Measurements from ENCODE around the gene CREG1. TPM values are rescaled to one million over a fixed set of nuclear protein-coding genes. Genes with fewer than 3 reads are reported as not detected.

CREG1 gene
- total RNA-seq, 1 donor from 2014 or later: 51.2 TPM

DNA sequence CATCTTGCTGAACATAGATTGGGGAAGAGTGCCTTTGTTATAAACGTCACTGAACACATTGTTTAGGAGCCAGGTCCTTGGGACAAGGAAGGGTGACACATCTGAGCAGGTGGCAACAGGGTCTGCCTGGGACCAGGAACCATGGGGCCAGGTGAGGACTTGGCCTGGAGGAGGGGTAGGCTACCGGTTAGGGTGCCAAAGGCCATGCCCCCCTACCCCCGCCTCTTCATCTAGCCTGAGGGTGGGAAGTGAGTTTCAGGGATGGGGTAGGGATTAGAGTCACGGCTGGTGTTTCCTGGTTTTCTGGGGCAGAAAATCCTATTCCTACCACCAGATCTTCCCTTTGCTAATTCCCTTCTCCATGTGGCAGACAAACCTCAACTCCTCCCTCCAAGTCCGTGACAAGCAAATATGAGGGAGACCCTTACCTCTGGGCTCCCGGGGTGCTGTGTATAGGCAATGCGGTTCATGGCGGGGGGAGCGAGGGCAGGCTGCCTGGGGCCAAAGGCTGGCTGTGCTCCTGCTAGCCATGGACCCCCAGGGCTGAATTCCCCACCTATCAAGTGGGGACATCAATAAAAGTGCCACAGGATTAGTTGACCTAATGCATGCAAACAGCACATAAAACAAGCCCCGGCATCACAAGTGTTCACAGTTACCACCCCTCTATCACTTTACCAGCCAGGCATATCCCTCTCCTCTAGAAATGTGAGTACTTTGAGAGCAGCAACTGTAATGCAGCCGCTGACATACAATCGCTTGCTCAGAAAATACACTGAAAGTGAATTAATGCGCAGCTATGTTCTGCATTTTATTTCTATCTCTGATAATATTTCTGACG is 49.7 kb downstream of the CREG1 start:
- Mint-ChIP-seq H3K36me3 (ENCODE audit: low read depth) (no peaks in the 10 kb centered on the region), H3K27ac (ENCODE audit: unreplicated experiment) (no peak overlapping the region), H3K4me3 (ENCODE audit: unreplicated experiment) (no peak overlapping the region), H3K9me3 (ENCODE audit: low read depth) (no peaks in the 10 kb centered on the region), H3K27me3 (ENCODE audit: low read depth) (peaks cover 39% of the 10 kb centered on the region), H3K4me1 (ENCODE audit: low read depth) (no peaks in the 10 kb centered on the region)
- no peak for DNase-seq (ENCODE audit: low spot score)
- TF ChIP-seq, protein P1, sequence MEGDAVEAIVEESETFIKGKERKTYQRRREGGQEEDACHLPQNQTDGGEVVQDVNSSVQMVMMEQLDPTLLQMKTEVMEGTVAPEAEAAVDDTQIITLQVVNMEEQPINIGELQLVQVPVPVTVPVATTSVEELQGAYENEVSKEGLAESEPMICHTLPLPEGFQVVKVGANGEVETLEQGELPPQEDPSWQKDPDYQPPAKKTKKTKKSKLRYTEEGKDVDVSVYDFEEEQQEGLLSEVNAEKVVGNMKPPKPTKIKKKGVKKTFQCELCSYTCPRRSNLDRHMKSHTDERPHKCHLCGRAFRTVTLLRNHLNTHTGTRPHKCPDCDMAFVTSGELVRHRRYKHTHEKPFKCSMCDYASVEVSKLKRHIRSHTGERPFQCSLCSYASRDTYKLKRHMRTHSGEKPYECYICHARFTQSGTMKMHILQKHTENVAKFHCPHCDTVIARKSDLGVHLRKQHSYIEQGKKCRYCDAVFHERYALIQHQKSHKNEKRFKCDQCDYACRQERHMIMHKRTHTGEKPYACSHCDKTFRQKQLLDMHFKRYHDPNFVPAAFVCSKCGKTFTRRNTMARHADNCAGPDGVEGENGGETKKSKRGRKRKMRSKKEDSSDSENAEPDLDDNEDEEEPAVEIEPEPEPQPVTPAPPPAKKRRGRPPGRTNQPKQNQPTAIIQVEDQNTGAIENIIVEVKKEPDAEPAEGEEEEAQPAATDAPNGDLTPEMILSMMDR (IDR thresholded peaks at IDR 0.05): no peak

- Mint-ChIP-seq H3K9me3 (ENCODE audit: low read depth) (no peaks in the 10 kb centered on the region), H3K4me1 (ENCODE audit: low read depth) (no peaks in the 10 kb centered on the region), H3K36me3 (ENCODE audit: low read depth) (no peaks in the 10 kb centered on the region), H3K4me3 (ENCODE audit: unreplicated experiment) (no peak overlapping the region), H3K27ac (ENCODE audit: unreplicated experiment) (no peak overlapping the region), H3K27me3 (ENCODE audit: low read depth) (peaks cover 42% of the 10 kb centered on the region)
- TF ChIP-seq, protein P1 (IDR thresholded peaks at IDR 0.05): no peak
- DNase-seq (ENCODE audit: low spot score): no peak
These were observed 50.7 kb downstream of the CREG1 start for GRCh38 chr1:167502719-167503462.

- Mint-ChIP-seq H3K4me3 (ENCODE audit: unreplicated experiment) (no peak overlapping the region), H3K27ac (ENCODE audit: unreplicated experiment) (no peak overlapping the region), H3K27me3 (ENCODE audit: low read depth) (peaks cover 45% of the 10 kb centered on the region), H3K4me1 (ENCODE audit: low read depth) (no peaks in the 10 kb centered on the region), H3K9me3 (ENCODE audit: low read depth) (no peaks in the 10 kb centered on the region), H3K36me3 (ENCODE audit: low read depth) (no peaks in the 10 kb centered on the region)
- no peak for DNase-seq (ENCODE audit: low spot score)
- TF ChIP-seq, protein P1 (IDR thresholded peaks at IDR 0.05): no peak
These were observed 51.4 kb downstream of the CREG1 start for GRCh38 chr1:167502192-167502551.

GRCh38 chr1:167501515-167502191 is 51.9 kb downstream of the CREG1 start:
- H3K27me3 Mint-ChIP-seq (ENCODE audit: low read depth): peaks cover 49% of the 10 kb centered on the region
- no peak overlapping the region for H3K4me3 Mint-ChIP-seq (ENCODE audit: unreplicated experiment)
- no peaks in the 10 kb centered on the region for H3K36me3 Mint-ChIP-seq (ENCODE audit: low read depth)
- H3K4me1 Mint-ChIP-seq (ENCODE audit: low read depth): no peaks in the 10 kb centered on the region
- TF ChIP-seq, protein P1 (IDR thresholded peaks at IDR 0.05): no peak
- no peaks in the 10 kb centered on the region for H3K9me3 Mint-ChIP-seq (ENCODE audit: low read depth)
- no peak for DNase-seq (ENCODE audit: low spot score)
- H3K27ac Mint-ChIP-seq (ENCODE audit: unreplicated experiment): no peak overlapping the region

DNA sequence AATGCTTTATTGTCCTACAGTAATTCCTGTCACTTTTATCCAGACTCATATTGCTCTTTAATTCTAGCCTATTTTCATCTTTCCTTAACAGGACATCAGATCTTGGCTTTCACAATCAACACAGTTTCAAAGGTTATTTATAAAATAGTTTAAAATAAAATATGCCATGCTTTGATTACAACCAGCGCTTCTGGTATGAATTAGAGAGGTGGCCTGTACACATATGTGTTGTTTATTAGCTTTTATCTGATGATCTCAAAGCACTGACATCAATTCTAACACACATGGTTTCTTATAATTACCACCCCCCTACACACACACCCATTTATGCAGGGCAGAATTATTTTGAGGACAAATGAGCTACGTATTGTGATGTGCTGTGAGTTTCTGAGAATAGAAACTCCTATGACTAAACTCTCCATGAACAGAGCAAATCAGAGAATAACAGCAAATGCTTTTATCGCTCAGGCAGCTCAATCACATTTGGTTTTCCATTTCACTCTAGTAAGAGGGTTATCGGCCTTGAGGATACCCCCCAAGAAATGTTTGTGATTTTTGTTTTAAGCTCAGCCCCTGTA is 53.2 kb downstream of the CREG1 start:
- TF ChIP-seq, protein P1 (IDR thresholded peaks at IDR 0.05): no peak
- peaks cover 60% of the 10 kb centered on the region for H3K27me3 Mint-ChIP-seq (ENCODE audit: low read depth)
- H3K27ac Mint-ChIP-seq (ENCODE audit: unreplicated experiment): no peak overlapping the region

More for the DNA sequence above, 53.2 kb downstream of the CREG1 start:
- Mint-ChIP-seq H3K4me3 (ENCODE audit: unreplicated experiment) (no peak overlapping the region), H3K9me3 (ENCODE audit: low read depth) (no peaks in the 10 kb centered on the region), H3K4me1 (ENCODE audit: low read depth) (no peaks in the 10 kb centered on the region), H3K36me3 (ENCODE audit: low read depth) (no peaks in the 10 kb centered on the region)
- no peak for DNase-seq (ENCODE audit: low spot score)
